Fibroblast of skin of abdomen (primary cell): ENCODE data around the gene ACADVL. TPM values are rescaled to one million over a fixed set of nuclear protein-coding genes. Genes with fewer than 3 reads are reported as not detected.
"Not testable (repeated sequence)": the region's sequence is repeated elsewhere in the genome, so short reads cannot be mapped to it uniquely, and the experiment has no call there.

Experiments
- DNase-seq: peaks from one replicate; pipeline ENCODE4 v3.0.0-alpha.2; 2013
- polyA plus RNA-seq, 2 experiments: library from polyadenylated mRNA; unstranded; fragments of 120-200 nt; gene quantifications; one replicate each; pipeline ENCODE4 v1.2.1, GENCODE V29; 2013; ENCODE audit not compliant: insufficient read length in 2 of 2

Gene ACADVL
- 243 TPM for polyA plus RNA-seq (2013, experiment 1 of 2; ENCODE audit: insufficient read length)
- polyA plus RNA-seq (2013, experiment 2 of 2; ENCODE audit: insufficient read length): 248 TPM

- DNase-seq: peak; percentile 89
These were observed at the start of gene ACADVL, which contains the start of gene DLG4 for GRCh38 chr17:7219812-7220592. Gene ACADVL, plus strand, starts transcription at chr17:7219938. Its CDS starts 47 bp downstream, at chr17:7219985. Gene DLG4, minus strand, starts transcription at chr17:7219836.

- DNase-seq: not testable (repeated sequence)
These were observed 47.1 kb upstream of the ACADVL start for GRCh38 chr17:7172522-7173191.

- DNase-seq: peak; percentile 18
These were observed 45.8 kb upstream of the ACADVL start for GRCh38 chr17:7173687-7174602.

- DNase-seq: no peak
These were observed 45.0 kb upstream of the ACADVL start for GRCh38 chr17:7174603-7175326.

- no peak for DNase-seq
These were observed 44.4 kb upstream of the ACADVL start for GRCh38 chr17:7175330-7175733.

- DNase-seq: no peak
These were observed 43.5 kb upstream of the ACADVL start for GRCh38 chr17:7176107-7176840.

GRCh38 chr17:7176841-7177190 is 42.9 kb upstream of the ACADVL start:
- DNase-seq: no peak

GRCh38 chr17:7177191-7177953 is 42.4 kb upstream of the ACADVL start:
- peak; percentile 69 for DNase-seq

- DNase-seq: peak; percentile 28
These were observed 41.7 kb upstream of the ACADVL start for GRCh38 chr17:7177954-7178477.

- no peak for DNase-seq
These were observed 40.8 kb upstream of the ACADVL start for GRCh38 chr17:7178973-7179316.

- no peak for DNase-seq
These were observed 40.2 kb upstream of the ACADVL start, which contains the start of gene ASGR1 for GRCh38 chr17:7179317-7180254. Gene ASGR1, minus strand, starts transcription at chr17:7179370. Its CDS starts 807 bp downstream, at chr17:7178563.

GRCh38 chr17:7182101-7182500 is 37.6 kb upstream of the ACADVL start:
- DNase-seq: not testable (repeated sequence)

- no peak for DNase-seq
These were observed 36.2 kb upstream of the ACADVL start for GRCh38 chr17:7183433-7184090.

GRCh38 chr17:7184091-7184488 is 35.6 kb upstream of the ACADVL start:
- DNase-seq: no peak

- DNase-seq: no peak
These were observed 35.1 kb upstream of the ACADVL start for GRCh38 chr17:7184647-7185046.

GRCh38 chr17:7186241-7186640 is 33.5 kb upstream of the ACADVL start:
- no peak for DNase-seq

GRCh38 chr17:7190276-7190917 is 29.3 kb upstream of the ACADVL start:
- no peak for DNase-seq

GRCh38 chr17:7191069-7191468 is 28.7 kb upstream of the ACADVL start:
- DNase-seq: no peak
